ENCODE data around the gene RGL2. TPM values are rescaled to one million over a fixed set of nuclear protein-coding genes. Genes with fewer than 3 reads are reported as not detected.

Gene RGL2
- total RNA-seq, 4 donors from 2014 or later: 79.7 to 95.3 (median 84.4) TPM

DNA sequence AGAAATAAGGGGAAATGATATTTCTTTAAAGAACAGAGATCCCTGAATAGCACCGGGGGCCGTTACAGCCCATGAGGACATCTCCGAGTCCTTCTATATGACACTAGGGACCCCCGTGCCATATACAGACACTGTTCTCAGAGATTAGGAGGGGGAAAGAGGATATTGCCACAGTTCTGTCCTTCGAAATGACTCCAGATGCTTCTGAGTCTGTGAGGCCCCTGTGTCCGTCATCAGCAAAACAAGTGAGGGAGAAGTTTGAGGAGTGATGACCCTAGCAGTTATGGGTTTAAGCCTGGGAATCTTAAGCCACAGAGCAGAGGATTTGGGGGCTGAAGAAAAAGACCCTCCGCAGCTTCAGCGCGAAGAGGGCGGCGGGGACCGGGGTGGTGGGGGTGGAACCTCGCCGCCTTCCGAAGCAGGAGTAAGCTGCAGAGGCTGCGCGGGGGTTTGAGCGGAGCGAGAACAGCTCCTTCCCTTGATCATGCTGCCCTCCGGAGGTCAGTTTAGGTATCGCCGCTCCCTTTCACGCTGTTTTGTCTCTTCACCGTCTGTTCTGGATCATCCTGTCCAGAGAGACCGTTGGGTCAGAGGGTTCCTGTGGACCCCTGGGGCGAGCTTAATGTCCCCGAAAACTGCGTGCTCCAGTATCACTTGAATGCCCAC lies 50.6 kb downstream of the RGL2 start:
- no peak for TF ChIP-seq POLR2A (IDR thresholded peaks at IDR 0.05)
- TF ChIP-seq, protein P1, sequence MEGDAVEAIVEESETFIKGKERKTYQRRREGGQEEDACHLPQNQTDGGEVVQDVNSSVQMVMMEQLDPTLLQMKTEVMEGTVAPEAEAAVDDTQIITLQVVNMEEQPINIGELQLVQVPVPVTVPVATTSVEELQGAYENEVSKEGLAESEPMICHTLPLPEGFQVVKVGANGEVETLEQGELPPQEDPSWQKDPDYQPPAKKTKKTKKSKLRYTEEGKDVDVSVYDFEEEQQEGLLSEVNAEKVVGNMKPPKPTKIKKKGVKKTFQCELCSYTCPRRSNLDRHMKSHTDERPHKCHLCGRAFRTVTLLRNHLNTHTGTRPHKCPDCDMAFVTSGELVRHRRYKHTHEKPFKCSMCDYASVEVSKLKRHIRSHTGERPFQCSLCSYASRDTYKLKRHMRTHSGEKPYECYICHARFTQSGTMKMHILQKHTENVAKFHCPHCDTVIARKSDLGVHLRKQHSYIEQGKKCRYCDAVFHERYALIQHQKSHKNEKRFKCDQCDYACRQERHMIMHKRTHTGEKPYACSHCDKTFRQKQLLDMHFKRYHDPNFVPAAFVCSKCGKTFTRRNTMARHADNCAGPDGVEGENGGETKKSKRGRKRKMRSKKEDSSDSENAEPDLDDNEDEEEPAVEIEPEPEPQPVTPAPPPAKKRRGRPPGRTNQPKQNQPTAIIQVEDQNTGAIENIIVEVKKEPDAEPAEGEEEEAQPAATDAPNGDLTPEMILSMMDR (IDR thresholded peaks at IDR 0.05): peak in 1 of 3 donors; percentile 91
- H3K4me3 ChIP-seq (ENCODE audit: low read depth, poor library complexity, severe bottlenecking): peak overlapping the region; percentile 10
- peak; percentile 91 to 98 for DNase-seq (ENCODE audit: low spot score in 2 of 2)
- intact Hi-C loops (cut with DNase I; ENCODE audit: low total_unique reads): loop anchor here (10.0 kb wide), 1 partner anchor 233 kb away; no protein-coding TSS in a partner anchor
- WGBS, 2 donors: 4 to 7% methylated on average over 21 to 28 of the region's 28 CpGs

DNA sequence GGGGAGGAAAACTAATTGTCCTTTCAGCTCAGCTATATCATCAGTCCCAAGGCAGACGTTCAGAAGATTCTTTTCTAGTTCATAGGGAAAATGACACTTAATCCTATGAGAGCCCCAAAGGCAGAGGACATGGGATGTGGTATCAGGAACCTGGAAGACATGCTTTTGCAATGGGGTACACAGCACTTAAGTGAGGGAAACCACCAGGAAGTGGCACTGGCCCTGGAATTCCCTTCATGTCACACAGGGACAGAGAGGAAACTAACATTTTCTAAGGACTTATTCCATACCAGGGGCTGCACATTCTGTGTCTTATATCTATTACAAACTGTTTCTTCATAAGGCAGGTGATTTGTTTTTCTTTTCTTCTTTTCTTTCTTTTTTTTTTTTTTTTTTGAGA lies 55.3 kb downstream of the RGL2 start:
- no peak overlapping the region for H3K4me3 ChIP-seq (ENCODE audit: low read depth, poor library complexity, severe bottlenecking)
- intact Hi-C loops (cut with DNase I; ENCODE audit: low total_unique reads): loop anchor here (10.0 kb wide), 1 partner anchor 229 kb away; no protein-coding TSS in a partner anchor
- TF ChIP-seq POLR2A (IDR thresholded peaks at IDR 0.05): no peak
- TF ChIP-seq, protein P1 (IDR thresholded peaks at IDR 0.05): no peak
- DNase-seq (ENCODE audit: low spot score in 2 of 2): peak in 1 of 2 donors; percentile 18
- WGBS, 2 donors: 26 to 53% methylated on average over 1 of the region's 1 CpG

DNA sequence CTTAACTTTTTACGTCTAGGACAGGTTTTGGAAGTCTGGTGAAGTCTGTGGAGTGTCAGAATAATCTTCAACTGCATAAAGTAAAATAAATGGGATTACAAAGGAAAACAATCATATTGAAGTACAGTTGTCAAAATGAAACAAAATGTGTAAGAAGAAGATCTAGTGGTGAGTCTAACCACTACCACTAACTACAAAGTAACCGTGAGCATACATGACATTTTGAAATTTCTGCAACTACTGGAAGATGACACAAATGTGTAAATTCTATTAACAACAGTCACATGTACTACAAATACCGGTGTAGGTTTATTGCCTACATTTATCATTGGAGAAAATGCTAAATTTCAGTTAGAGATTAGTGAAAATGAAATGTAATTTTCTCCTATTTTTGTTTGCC lies 56.8 kb downstream of the RGL2 start:
- intact Hi-C loops (cut with DNase I; ENCODE audit: low total_unique reads): loop anchor here (10.0 kb wide), 1 partner anchor 227 kb away; no protein-coding TSS in a partner anchor
- H3K4me3 ChIP-seq (ENCODE audit: low read depth, poor library complexity, severe bottlenecking): no peak overlapping the region
- WGBS, 2 donors: 60 to 61% methylated on average over 3 of the region's 3 CpGs
- DNase-seq (ENCODE audit: low spot score in 2 of 2): no peak
- no peak for TF ChIP-seq POLR2A (IDR thresholded peaks at IDR 0.05)
- TF ChIP-seq, protein P1 (IDR thresholded peaks at IDR 0.05): no peak

Small RNAs within 50 kb of the gene (microRNA-seq; reads per million reads assigned to microRNA genes)
- gene MIR6834 (ENCODE audit: borderline number of aligned reads in 1 of 2, borderline replicate concordance in 2 of 2) (0 reads per million in 2 donors), gene MIR6873 (ENCODE audit: borderline number of aligned reads in 1 of 2, borderline replicate concordance in 2 of 2) (0 to 0.57 reads per million in 2 donors)

Other genes starting within 250 kb of the RGL2 start
- 100 to 1,000 TPM in 2 of 4 donors, 10 to 100 TPM in 2; 57.1 to 127 (median 96.8) TPM for gene HLA-DPA1, start 225.3 kb downstream of the RGL2 start, total RNA-seq
- gene HLA-DPB1, start 223.0 kb downstream of the RGL2 start, total RNA-seq: 10 to 100 TPM; 48.1 to 84.0 (median 63.3) TPM
- gene COL11A2, start 106.5 kb downstream of the RGL2 start, total RNA-seq: under 1 TPM; 0.16 to 0.30 (median 0.28) TPM
- 10 to 100 TPM; 17.8 to 27.3 (median 24.9) TPM for gene RXRB, start 98.3 kb downstream of the RGL2 start, total RNA-seq
- gene SLC39A7, start 98.1 kb downstream of the RGL2 start, total RNA-seq: 10 to 100 TPM; 35.4 to 52.7 (median 39.1) TPM
- gene HSD17B8, start 94.3 kb downstream of the RGL2 start, total RNA-seq: 10 to 100 TPM; 39.3 to 49.5 (median 41.8) TPM
- gene RING1, start 90.4 kb downstream of the RGL2 start, total RNA-seq: 10 to 100 TPM; 10.0 to 22.1 (median 13.7) TPM
- gene VPS52, start 27.1 kb downstream of the RGL2 start, total RNA-seq: 10 to 100 TPM; 33.3 to 51.0 (median 44.4) TPM
- gene RPS18, start 26.9 kb downstream of the RGL2 start, total RNA-seq: 1,000 to 10,000 TPM; 4,043 to 6,696 (median 6,204) TPM
- 10 to 100 TPM; 24.8 to 31.0 (median 26.3) TPM for gene B3GALT4, start 21.8 kb downstream of the RGL2 start, total RNA-seq
- gene WDR46, start 9.7 kb downstream of the RGL2 start, total RNA-seq: 10 to 100 TPM; 38.4 to 57.2 (median 47.0) TPM
- 10 to 100 TPM; 22.6 to 36.3 (median 35.3) TPM for gene PFDN6, start 9.3 kb downstream of the RGL2 start, total RNA-seq
- 100 to 1,000 TPM in 1 of 4 donors, 10 to 100 TPM in 3; 80.3 to 122 (median 92.0) TPM for gene TAPBP, start 15.1 kb upstream of the RGL2 start, total RNA-seq
- gene ZBTB22, start 18.8 kb upstream of the RGL2 start, total RNA-seq: 10 to 100 TPM; 25.0 to 53.7 (median 35.8) TPM
- 10 to 100 TPM; 41.2 to 45.4 (median 43.3) TPM for gene DAXX, start 24.0 kb upstream of the RGL2 start, total RNA-seq
- 10 to 100 TPM in 1 of 4 donors, 1 to 10 TPM in 3; 4.1 to 14.6 (median 9.3) TPM for gene KIFC1, start 92.9 kb upstream of the RGL2 start, total RNA-seq
- 10 to 100 TPM; 40.9 to 73.0 (median 64.8) TPM for gene PHF1, start 112.1 kb upstream of the RGL2 start, total RNA-seq
- 100 to 1,000 TPM in 3 of 4 donors, 10 to 100 TPM in 1; 96.5 to 162 (median 153) TPM for gene CUTA, start 119.2 kb upstream of the RGL2 start, total RNA-seq
- gene SYNGAP1, start 121.1 kb upstream of the RGL2 start, total RNA-seq: 10 to 100 TPM in 2 of 4 donors, 1 to 10 TPM in 2; 7.5 to 21.1 (median 9.4) TPM
- gene ZBTB9, start 155.6 kb upstream of the RGL2 start, total RNA-seq: 1 to 10 TPM; 4.0 to 5.4 (median 4.6) TPM

Data from lower leg skin (tissue), 4 donors.